RWPE2 (cell line): ENCODE data around the gene GREM2.

Experiments
- ATAC-seq: fragments of 200-7000 bp; cut with Tn5 transposase; 3 replicates; pipeline ENCODE4 v1.9.1; 2021; ENCODE audit warnings: low read depth
- DNase-seq: peaks from one replicate; pipeline ENCODE4 v3.0.0-alpha.2; 2020; ENCODE audit warnings: low spot score
- H3K27ac ChIP-seq: fragments of 450-650 bp; 2 replicates; pipeline ENCODE4 v1.5.1; 2017; ENCODE audit warnings: mild to moderate bottlenecking; ENCODE audit not compliant: poor library complexity, severe bottlenecking
- H3K27me3 ChIP-seq: fragments of 250-450 bp; sonication (Bioruptor Pico); 2 replicates; pipeline ENCODE4 v1.5.1; 2021; ENCODE audit warnings: mild to moderate bottlenecking, moderate library complexity; ENCODE audit not compliant: insufficient read depth, poor library complexity, severe bottlenecking
- H3K36me3 ChIP-seq: fragments of 250-450 bp; sonication (Bioruptor Pico); 2 replicates; pipeline ENCODE4 v1.5.1; 2020; ENCODE audit warnings: low read depth, mild to moderate bottlenecking, moderate library complexity
- H3K4me1 ChIP-seq: fragments of 250-450 bp; sonication (Bioruptor Pico); 2 replicates; pipeline ENCODE4 v1.5.1; 2021; ENCODE audit warnings: mild to moderate bottlenecking, moderate library complexity; ENCODE audit not compliant: insufficient read depth, poor library complexity, severe bottlenecking
- H3K4me3 ChIP-seq: fragments of 250-450 bp; sonication (Bioruptor Pico); 2 replicates; pipeline ENCODE4 v1.5.1; 2021; ENCODE audit warnings: mild to moderate bottlenecking, moderate library complexity; ENCODE audit not compliant: severe bottlenecking
- H3K9me3 ChIP-seq: fragments of 250-450 bp; sonication (Bioruptor Pico); 2 replicates; pipeline ENCODE4 v1.5.1; 2021; ENCODE audit warnings: mild to moderate bottlenecking, moderate library complexity; ENCODE audit not compliant: severe bottlenecking
- CTCF ChIP-seq: fragments of 450-650 bp; IDR thresholded peaks from one replicate; pipeline ENCODE4 v1.5.1; 2017; ENCODE audit warnings: mild to moderate bottlenecking, moderate library complexity; ENCODE audit not compliant: poor library complexity, severe bottlenecking

GREM2 gene

GRCh38 chr1:240602189-240602588, 9.8 kb downstream of the GREM2 start:
- no peaks in the 10 kb centered on the region for H3K9me3 ChIP-seq
- TF ChIP-seq CTCF: peak; percentile 21
- H3K27me3 ChIP-seq: no peaks in the 10 kb centered on the region
- no peaks in the 10 kb centered on the region for H3K4me1 ChIP-seq
- H3K4me3 ChIP-seq: no peak overlapping the region
- ATAC-seq: no peak
- no peak overlapping the region for H3K27ac ChIP-seq
- no peaks in the 10 kb centered on the region for H3K36me3 ChIP-seq
- DNase-seq: no peak

GRCh38 chr1:240599830-240600229, 12.1 kb downstream of the GREM2 start:
- no peak for ATAC-seq
- DNase-seq: no peak
- Histone ChIP-seq H3K27me3 (no peaks in the 10 kb centered on the region), H3K9me3 (no peaks in the 10 kb centered on the region), H3K27ac (no peak overlapping the region), H3K4me1 (no peaks in the 10 kb centered on the region), H3K36me3 (no peaks in the 10 kb centered on the region), H3K4me3 (no peak overlapping the region)
- no peak for TF ChIP-seq CTCF

GRCh38 chr1:240599299-240599698, 12.7 kb downstream of the GREM2 start:
- H3K36me3 ChIP-seq: no peaks in the 10 kb centered on the region
- no peak for ATAC-seq
- DNase-seq: no peak
- no peaks in the 10 kb centered on the region for H3K27me3 ChIP-seq
- no peaks in the 10 kb centered on the region for H3K9me3 ChIP-seq
- no peak overlapping the region for H3K4me3 ChIP-seq
- H3K4me1 ChIP-seq: no peaks in the 10 kb centered on the region
- TF ChIP-seq CTCF: no peak
- no peak overlapping the region for H3K27ac ChIP-seq

- H3K4me1 ChIP-seq: no peaks in the 10 kb centered on the region
- ATAC-seq: no peak
- H3K27me3 ChIP-seq: no peaks in the 10 kb centered on the region
- no peak overlapping the region for H3K27ac ChIP-seq
- no peak for DNase-seq
- H3K4me3 ChIP-seq: no peak overlapping the region
- no peaks in the 10 kb centered on the region for H3K9me3 ChIP-seq
- no peak for TF ChIP-seq CTCF
- no peaks in the 10 kb centered on the region for H3K36me3 ChIP-seq
Measured at GRCh38 chr1:240598216-240599001, 13.5 kb downstream of the GREM2 start.

- Histone ChIP-seq H3K27me3 (no peaks in the 10 kb centered on the region), H3K27ac (no peak overlapping the region), H3K36me3 (no peaks in the 10 kb centered on the region), H3K4me3 (no peak overlapping the region), H3K4me1 (no peaks in the 10 kb centered on the region), H3K9me3 (no peaks in the 10 kb centered on the region)
- TF ChIP-seq CTCF: no peak
- DNase-seq (no peak), ATAC-seq (no peak)
Measured at GRCh38 chr1:240597153-240597745, 14.7 kb downstream of the GREM2 start.
